Kidney (tissue), 14 donors: ENCODE data around the gene SLC27A1. TPM values are rescaled to one million over a fixed set of nuclear protein-coding genes. Genes with fewer than 3 reads are reported as not detected.

Experiments
- DNase-seq, 5 donors: peaks; one replicate each; pipeline ENCODE4 v3.0.0-alpha.2; 2013 to 2020
- FAIRE-seq: peaks from 2 replicates; lab custom pipeline; 2012; peaks lifted over from hg19 to GRCh38; lab: Jason Lieb, UNC
- H3K27ac ChIP-seq, 2 donors: one replicate each; pipeline ENCODE4 v1.7.0; 2013; ENCODE audit warnings: low read depth in 2 of 2, low read length in 2 of 2, inconsistent platforms in 1 of 2
- H3K27me3 ChIP-seq: one replicate; pipeline ENCODE4 v1.7.1; 2013; ENCODE audit warnings: low read length, inconsistent platforms; ENCODE audit not compliant: control insufficient read depth, insufficient read depth
- H3K36me3 ChIP-seq, 3 donors: one replicate each; pipeline versions ENCODE4 v1.7.0 to v1.7.1; 2013; ENCODE audit warnings: low read length in 3 of 3, control low read depth in 1 of 3, inconsistent platforms in 1 of 3; ENCODE audit not compliant: insufficient read depth in 3 of 3, control insufficient read depth in 2 of 3
- H3K4me1 ChIP-seq, 3 donors: one replicate each; pipeline versions ENCODE4 v1.7.0 to v1.7.1; 2013; ENCODE audit warnings: low read length in 3 of 3, inconsistent platforms in 1 of 3, low read depth in 1 of 3; ENCODE audit not compliant: control insufficient read depth in 2 of 3, insufficient read depth in 2 of 3
- H3K4me3 ChIP-seq, 3 donors: one replicate each; pipeline versions ENCODE4 v1.7.0 to v1.8.1; 2013; ENCODE audit warnings: low read length in 3 of 3, control low read depth in 1 of 3, inconsistent platforms in 1 of 3
- H3K9ac ChIP-seq, 3 donors: one replicate each; pipeline versions ENCODE4 v1.7.0 to v1.7.1; 2013; ENCODE audit warnings: low read length in 3 of 3, control low read depth in 1 of 3, inconsistent platforms in 1 of 3
- H3K9me3 ChIP-seq, 3 donors: one replicate each; pipeline versions ENCODE4 v1.7.0 to v1.7.1; 2013; ENCODE audit warnings: low read length in 3 of 3, control low read depth in 1 of 3, inconsistent platforms in 1 of 3; ENCODE audit not compliant: control insufficient read depth in 2 of 3, insufficient read depth in 1 of 3
- intact Hi-C: fragments of 100-400 bp; cut with DNase I; formaldehyde crosslinking; loops from one replicate; pipeline ENCODE4 v1.11.1; 2022
- polyA plus RNA-seq: library from polyadenylated mRNA; stranded (reverse); fragments of 350-450 nt; fragmentation: Illumina TruSeq; extraction: RNeasy Lipid Tissue Mini Kit (QIAGEN cat#74804); gene quantifications from one replicate; pipeline ENCODE4 v1.2.3, GENCODE V29; 2014; ENCODE audit warnings: low read depth, low replicate concordance; ENCODE audit not compliant: insufficient read depth
- total RNA-seq: library from RNA; stranded (reverse); fragmentation: NEBNext Ultra II Directional; extraction: Animal tissue kit (Norgen Biotek cat#: 25700); gene quantifications from one replicate; pipeline ENCODE4 v1.2.1, GENCODE V29; 2021
- TF ChIP-seq, protein P1 (sequence below): IDR thresholded peaks from 3 replicates; pipeline ENCODE4 v1.5.1; 2012; ENCODE audit warnings: mild to moderate bottlenecking, moderate library complexity, borderline replicate concordance; ENCODE audit not compliant: insufficient read depth; ENCODE audit errors: extremely low read depth
- donor health status: control.
- donor health status: control.
- donor health status: control.
- donor health status: control.
- donor health status: control.
- donor health status: DM: yes; HTN: yes; CAD: no.
- donor health status: Normal renal cell carcinoma (clear cell type).

SLC27A1 gene
- total and polyA plus RNA-seq, 2 donors from 2014 or later, result 16.9 to 21.9 TPM

- TF ChIP-seq, protein P1, sequence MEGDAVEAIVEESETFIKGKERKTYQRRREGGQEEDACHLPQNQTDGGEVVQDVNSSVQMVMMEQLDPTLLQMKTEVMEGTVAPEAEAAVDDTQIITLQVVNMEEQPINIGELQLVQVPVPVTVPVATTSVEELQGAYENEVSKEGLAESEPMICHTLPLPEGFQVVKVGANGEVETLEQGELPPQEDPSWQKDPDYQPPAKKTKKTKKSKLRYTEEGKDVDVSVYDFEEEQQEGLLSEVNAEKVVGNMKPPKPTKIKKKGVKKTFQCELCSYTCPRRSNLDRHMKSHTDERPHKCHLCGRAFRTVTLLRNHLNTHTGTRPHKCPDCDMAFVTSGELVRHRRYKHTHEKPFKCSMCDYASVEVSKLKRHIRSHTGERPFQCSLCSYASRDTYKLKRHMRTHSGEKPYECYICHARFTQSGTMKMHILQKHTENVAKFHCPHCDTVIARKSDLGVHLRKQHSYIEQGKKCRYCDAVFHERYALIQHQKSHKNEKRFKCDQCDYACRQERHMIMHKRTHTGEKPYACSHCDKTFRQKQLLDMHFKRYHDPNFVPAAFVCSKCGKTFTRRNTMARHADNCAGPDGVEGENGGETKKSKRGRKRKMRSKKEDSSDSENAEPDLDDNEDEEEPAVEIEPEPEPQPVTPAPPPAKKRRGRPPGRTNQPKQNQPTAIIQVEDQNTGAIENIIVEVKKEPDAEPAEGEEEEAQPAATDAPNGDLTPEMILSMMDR, result no peak
- intact Hi-C loops, result no loop called here
- Histone ChIP-seq H3K9me3 (no peaks in the 10 kb centered on the region), H3K4me3 (no peak overlapping the region), H3K27me3 (no peaks in the 10 kb centered on the region), H3K4me1 (peaks cover 0 to 13% (median 0%) of the 10 kb centered on the region in 3 donors), H3K27ac (no peak overlapping the region), H3K36me3 (no peaks in the 10 kb centered on the region), H3K9ac (no peak overlapping the region)
- DNase-seq, result peak in 3 of 5 donors; percentile 52 to 70 (median 61)
- FAIRE-seq, result no peak
Measured at GRCh38 chr19:17475541-17476115, 5.3 kb downstream of the SLC27A1 start.

DNA sequence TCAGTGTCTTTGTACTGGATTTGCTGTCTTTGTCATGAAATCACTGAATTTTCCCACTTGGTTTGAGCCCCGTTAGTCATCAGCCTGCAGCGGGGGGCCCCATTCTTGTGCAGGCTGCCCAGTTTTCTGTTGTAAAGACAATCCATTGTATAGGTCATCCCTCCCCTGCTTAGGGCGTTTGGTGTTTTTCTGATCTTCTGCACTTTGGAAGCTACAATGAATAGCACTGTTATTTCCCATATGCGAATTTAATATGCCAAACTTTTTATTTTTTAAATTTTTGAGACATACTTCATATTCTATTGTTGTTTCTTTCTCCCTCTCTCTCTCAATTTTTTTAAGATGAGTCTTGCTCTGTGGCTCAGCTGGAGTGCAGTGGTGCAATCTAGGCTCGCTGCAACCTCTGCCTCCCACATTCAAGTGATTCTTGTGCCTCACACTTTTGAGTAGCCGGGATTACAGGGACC is 9.0 kb downstream of the SLC27A1 start:
- H3K9ac ChIP-seq, result no peak overlapping the region
- H3K4me3 ChIP-seq, result no peak overlapping the region
- DNase-seq (no peak), FAIRE-seq (no peak)
- H3K27ac ChIP-seq, result no peak overlapping the region
- TF ChIP-seq, protein P1, result no peak
- no peaks in the 10 kb centered on the region for H3K27me3 ChIP-seq
- H3K36me3 ChIP-seq, result no peaks in the 10 kb centered on the region
- intact Hi-C loops, result no loop called here
- H3K4me1 ChIP-seq, result peaks cover 0 to 5% (median 0%) of the 10 kb centered on the region in 3 donors
- H3K9me3 ChIP-seq, result no peaks in the 10 kb centered on the region

GRCh38 chr19:17481986-17482385 is 11.7 kb downstream of the SLC27A1 start:
- FAIRE-seq (no peak), DNase-seq (peak in 1 of 5 donors; percentile 44)
- TF ChIP-seq, protein P1, result no peak
- intact Hi-C loops, result no loop called here
- Histone ChIP-seq H3K4me1 (no peaks in the 10 kb centered on the region), H3K9me3 (no peaks in the 10 kb centered on the region), H3K4me3 (no peak overlapping the region), H3K27me3 (no peaks in the 10 kb centered on the region), H3K27ac (no peak overlapping the region), H3K9ac (no peak overlapping the region), H3K36me3 (no peaks in the 10 kb centered on the region)
